ENCODE results near the gene MAML1.

The MAML1 gene

GRCh38 chr5:179817890-179818745 lies 85.5 kb downstream of the MAML1 start:
- ATAC-seq (ENCODE audit: insufficient read depth, low read depth), result no peak
- H3K9ac ChIP-seq (ENCODE audit: low read depth, low read length), result no peak overlapping the region
- TF ChIP-seq, protein P1, sequence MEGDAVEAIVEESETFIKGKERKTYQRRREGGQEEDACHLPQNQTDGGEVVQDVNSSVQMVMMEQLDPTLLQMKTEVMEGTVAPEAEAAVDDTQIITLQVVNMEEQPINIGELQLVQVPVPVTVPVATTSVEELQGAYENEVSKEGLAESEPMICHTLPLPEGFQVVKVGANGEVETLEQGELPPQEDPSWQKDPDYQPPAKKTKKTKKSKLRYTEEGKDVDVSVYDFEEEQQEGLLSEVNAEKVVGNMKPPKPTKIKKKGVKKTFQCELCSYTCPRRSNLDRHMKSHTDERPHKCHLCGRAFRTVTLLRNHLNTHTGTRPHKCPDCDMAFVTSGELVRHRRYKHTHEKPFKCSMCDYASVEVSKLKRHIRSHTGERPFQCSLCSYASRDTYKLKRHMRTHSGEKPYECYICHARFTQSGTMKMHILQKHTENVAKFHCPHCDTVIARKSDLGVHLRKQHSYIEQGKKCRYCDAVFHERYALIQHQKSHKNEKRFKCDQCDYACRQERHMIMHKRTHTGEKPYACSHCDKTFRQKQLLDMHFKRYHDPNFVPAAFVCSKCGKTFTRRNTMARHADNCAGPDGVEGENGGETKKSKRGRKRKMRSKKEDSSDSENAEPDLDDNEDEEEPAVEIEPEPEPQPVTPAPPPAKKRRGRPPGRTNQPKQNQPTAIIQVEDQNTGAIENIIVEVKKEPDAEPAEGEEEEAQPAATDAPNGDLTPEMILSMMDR (IDR thresholded peaks at IDR 0.05; ENCODE audit: borderline replicate concordance, extremely low read depth, low read length, poor library complexity, severe bottlenecking), result no peak
- no peak for TF ChIP-seq EZH2 (IDR thresholded peaks at IDR 0.05; ENCODE audit: borderline replicate concordance, low read depth, low read length, severe bottlenecking)
- H3K27me3 ChIP-seq (ENCODE audit: insufficient read depth, low read length, poor library complexity), result no peaks in the 10 kb centered on the region
- no peak overlapping the region for H2AFZ ChIP-seq (ENCODE audit: low read depth, low read length)
- peaks cover 24% of the 10 kb centered on the region for H3K4me1 ChIP-seq (ENCODE audit: insufficient read depth, low read length)
- H3K4me2 ChIP-seq (ENCODE audit: insufficient read depth, low read length), result no peak overlapping the region
- H3K79me2 ChIP-seq (ENCODE audit: insufficient read depth, low read length), result peaks cover 20% of the 10 kb centered on the region
- H4K20me1 ChIP-seq (ENCODE audit: insufficient read depth, low read length), result peaks cover 9% of the 10 kb centered on the region
- peaks cover 9% of the 10 kb centered on the region for H3K36me3 ChIP-seq (ENCODE audit: insufficient read depth, low read length)
- no peak overlapping the region for H3K27ac ChIP-seq (ENCODE audit: low read length)
- H3K4me3 ChIP-seq (ENCODE audit: low read depth in 1 of 2, low read length in 2 of 2), result no peak overlapping the region
- no peaks in the 10 kb centered on the region for H3K9me3 ChIP-seq (ENCODE audit: insufficient read depth, low read length, severe bottlenecking)
- DNase-seq, result no peak

GRCh38 chr5:179818746-179819295 lies 86.2 kb downstream of the MAML1 start:
- H3K27ac ChIP-seq (ENCODE audit: low read length), result no peak overlapping the region
- H3K4me2 ChIP-seq (ENCODE audit: insufficient read depth, low read length), result no peak overlapping the region
- TF ChIP-seq, protein P1 (IDR thresholded peaks at IDR 0.05; ENCODE audit: borderline replicate concordance, extremely low read depth, low read length, poor library complexity, severe bottlenecking), result no peak
- TF ChIP-seq EZH2 (IDR thresholded peaks at IDR 0.05; ENCODE audit: borderline replicate concordance, low read depth, low read length, severe bottlenecking), result no peak
- peaks cover 11% of the 10 kb centered on the region for H3K36me3 ChIP-seq (ENCODE audit: insufficient read depth, low read length)
- H3K9me3 ChIP-seq (ENCODE audit: insufficient read depth, low read length, severe bottlenecking), result no peaks in the 10 kb centered on the region
- H3K27me3 ChIP-seq (ENCODE audit: insufficient read depth, low read length, poor library complexity), result no peaks in the 10 kb centered on the region
- H3K79me2 ChIP-seq (ENCODE audit: insufficient read depth, low read length), result peaks cover 20% of the 10 kb centered on the region
- no peak overlapping the region for H3K9ac ChIP-seq (ENCODE audit: low read depth, low read length)
- H4K20me1 ChIP-seq (ENCODE audit: insufficient read depth, low read length), result peaks cover 11% of the 10 kb centered on the region
- H3K4me3 ChIP-seq (ENCODE audit: low read depth in 1 of 2, low read length in 2 of 2), result no peak overlapping the region
- H2AFZ ChIP-seq (ENCODE audit: low read depth, low read length), result no peak overlapping the region
- peaks cover 24% of the 10 kb centered on the region for H3K4me1 ChIP-seq (ENCODE audit: insufficient read depth, low read length)
- ATAC-seq (ENCODE audit: insufficient read depth, low read depth) (no peak), DNase-seq (no peak)

DNA sequence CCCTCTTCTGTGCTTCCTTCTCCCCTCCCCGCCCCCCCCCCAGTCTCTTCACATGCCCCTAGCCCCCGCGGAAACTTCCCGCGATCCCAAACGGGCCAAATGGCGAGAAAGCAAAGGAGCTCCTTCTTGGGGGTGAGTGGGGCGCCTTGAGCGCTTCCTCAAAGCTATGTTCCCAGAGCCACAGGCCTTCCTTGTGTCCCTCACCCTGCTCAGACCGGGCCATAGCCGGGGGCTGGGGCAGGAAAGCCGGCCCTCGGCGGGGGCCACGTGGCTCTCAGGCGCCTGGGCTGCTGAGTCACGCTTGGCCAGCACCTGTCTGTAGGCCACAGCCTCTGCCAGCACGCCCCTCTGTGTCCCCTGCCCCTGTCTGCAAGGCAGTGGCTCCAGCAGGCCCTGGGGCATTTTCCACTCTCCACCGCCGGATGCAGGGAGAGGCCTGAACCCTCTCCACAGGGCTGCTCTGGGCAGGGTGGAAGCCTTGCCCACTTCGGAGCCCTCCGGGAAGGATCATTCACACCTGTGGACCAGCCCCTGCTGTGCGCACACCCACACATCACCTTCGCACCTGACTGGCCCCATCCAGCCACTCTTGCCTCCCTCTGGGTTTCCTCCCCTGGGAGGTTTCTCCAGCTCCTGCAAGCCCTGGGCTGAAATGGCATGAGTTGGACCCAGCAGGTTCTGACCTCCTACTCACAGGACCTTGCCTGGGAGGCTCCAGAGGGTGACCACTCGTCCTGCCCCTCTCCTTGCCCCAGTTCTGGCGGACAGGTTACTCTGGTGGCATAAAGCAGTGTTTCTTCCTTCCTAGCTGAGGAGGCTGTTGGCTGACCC lies 86.9 kb downstream of the MAML1 start:
- H4K20me1 ChIP-seq (ENCODE audit: insufficient read depth, low read length), result peaks cover 11% of the 10 kb centered on the region
- peak overlapping the region in 1 of 2 experiments; percentile 80; a peak in 1 of 4 replicates for H3K4me3 ChIP-seq (ENCODE audit: low read depth in 1 of 2, low read length in 2 of 2)
- H3K27ac ChIP-seq (ENCODE audit: low read length), result peak overlapping the region; percentile 76; the same call in 1 of the 2 replicates
- no peak for DNase-seq
- no peak overlapping the region for H3K9ac ChIP-seq (ENCODE audit: low read depth, low read length)
- TF ChIP-seq, protein P1 (IDR thresholded peaks at IDR 0.05; ENCODE audit: borderline replicate concordance, extremely low read depth, low read length, poor library complexity, severe bottlenecking), result no peak
- no peak for TF ChIP-seq EZH2 (IDR thresholded peaks at IDR 0.05; ENCODE audit: borderline replicate concordance, low read depth, low read length, severe bottlenecking)
- H3K27me3 ChIP-seq (ENCODE audit: insufficient read depth, low read length, poor library complexity), result no peaks in the 10 kb centered on the region
- H3K36me3 ChIP-seq (ENCODE audit: insufficient read depth, low read length), result peaks cover 18% of the 10 kb centered on the region
- peaks cover 24% of the 10 kb centered on the region for H3K4me1 ChIP-seq (ENCODE audit: insufficient read depth, low read length)
- peaks cover 20% of the 10 kb centered on the region for H3K79me2 ChIP-seq (ENCODE audit: insufficient read depth, low read length)
- no peak overlapping the region for H2AFZ ChIP-seq (ENCODE audit: low read depth, low read length)
- peak overlapping the region; percentile 78 for H3K4me2 ChIP-seq (ENCODE audit: insufficient read depth, low read length)
- no peak for ATAC-seq (ENCODE audit: insufficient read depth, low read depth)
- no peaks in the 10 kb centered on the region for H3K9me3 ChIP-seq (ENCODE audit: insufficient read depth, low read length, severe bottlenecking)
